H9 (cell line): ENCODE results near the gene OR14A2. TPM values are rescaled to one million over a fixed set of nuclear protein-coding genes. Genes with fewer than 3 reads are reported as not detected.

Source experiments
- DNase-seq: peaks from one replicate; pipeline ENCODE4 v3.0.0-alpha.2; 2017
- H2AFZ ChIP-seq: one replicate; pipeline ENCODE4 v1.6.1; 2013; ENCODE audit warnings: mild to moderate bottlenecking, low read length, control low read depth, moderate library complexity
- H2AK5ac ChIP-seq: 2 replicates; pipeline ENCODE4 v1.6.1; 2013; ENCODE audit warnings: low read length, control low read depth, mixed read lengths; ENCODE audit not compliant: insufficient read length
- H2BK120ac ChIP-seq: one replicate; pipeline ENCODE4 v1.6.1; 2013; ENCODE audit warnings: low read depth, mild to moderate bottlenecking, low read length, control low read depth, inconsistent platforms; ENCODE audit not compliant: poor library complexity, severe bottlenecking
- H2BK12ac ChIP-seq: 2 replicates; pipeline ENCODE4 v1.6.1; 2013; ENCODE audit warnings: low read length, control low read depth, mixed read lengths, low read depth; ENCODE audit not compliant: insufficient read length
- H2BK15ac ChIP-seq: 2 replicates; pipeline ENCODE4 v1.6.1; 2013; ENCODE audit warnings: low read depth, low read length, control low read depth
- H2BK20ac ChIP-seq: one replicate; pipeline ENCODE4 v1.6.1; 2013; ENCODE audit warnings: low read depth, mild to moderate bottlenecking, low read length, control low read depth, inconsistent platforms; ENCODE audit not compliant: poor library complexity, severe bottlenecking
- H2BK5ac ChIP-seq: 2 replicates; pipeline ENCODE4 v1.6.1; 2013; ENCODE audit warnings: low read length, control low read depth, mixed read lengths; ENCODE audit not compliant: insufficient read length
- H3K14ac ChIP-seq: 2 replicates; pipeline ENCODE4 v1.6.1; 2013; ENCODE audit warnings: low read length, control low read depth; ENCODE audit not compliant: insufficient read depth
- H3K18ac ChIP-seq: 2 replicates; pipeline ENCODE4 v1.6.1; 2013; ENCODE audit warnings: low read depth, mild to moderate bottlenecking, mixed read lengths, low read length, control low read depth; ENCODE audit not compliant: insufficient read length
- H3K23ac ChIP-seq: 2 replicates; pipeline ENCODE4 v1.6.1; 2013; ENCODE audit warnings: low read length, control low read depth, mixed read lengths, low read depth; ENCODE audit not compliant: insufficient read length
- H3K23me2 ChIP-seq: 2 replicates; pipeline ENCODE4 v1.6.1; 2013; ENCODE audit warnings: low read depth, mild to moderate bottlenecking, mixed read lengths, low read length, control low read depth; ENCODE audit not compliant: insufficient read length, poor library complexity, severe bottlenecking
- H3K27ac ChIP-seq: 2 replicates; pipeline ENCODE4 v1.5.1; 2013; ENCODE audit warnings: low read length, control low read depth, mixed read lengths, low read depth; ENCODE audit not compliant: insufficient read length
- H3K27me3 ChIP-seq: 2 replicates; pipeline ENCODE4 v1.6.1; 2013; ENCODE audit warnings: low read length, control low read depth, inconsistent platforms; ENCODE audit not compliant: insufficient read depth
- H3K4ac ChIP-seq: 2 replicates; pipeline ENCODE4 v1.6.1; 2013; ENCODE audit warnings: low read depth, mild to moderate bottlenecking, control low read depth, inconsistent platforms, low read length, moderate library complexity
- H3K4me1 ChIP-seq: 2 replicates; pipeline ENCODE4 v1.6.1; 2013; ENCODE audit warnings: low read length, control low read depth, inconsistent platforms; ENCODE audit not compliant: insufficient read depth
- H3K4me2 ChIP-seq: 2 replicates; pipeline ENCODE4 v1.6.1; 2013; ENCODE audit warnings: low read length, control low read depth, mixed read lengths; ENCODE audit not compliant: insufficient read length, insufficient read depth
- H3K56ac ChIP-seq: 2 replicates; pipeline ENCODE4 v1.6.1; 2013; ENCODE audit warnings: low read depth, mild to moderate bottlenecking, mixed read lengths, low read length, control low read depth; ENCODE audit not compliant: insufficient read length
- H3K79me1 ChIP-seq: 2 replicates; pipeline ENCODE4 v1.6.1; 2013; ENCODE audit warnings: low read depth, mild to moderate bottlenecking, moderate library complexity, low read length, control low read depth, inconsistent platforms; ENCODE audit not compliant: insufficient read depth, poor library complexity, severe bottlenecking
- H3K79me2 ChIP-seq: 2 replicates; pipeline ENCODE4 v1.6.1; 2013; ENCODE audit warnings: low read length, control low read depth, inconsistent platforms; ENCODE audit not compliant: insufficient read depth
- H3K9ac ChIP-seq: 2 replicates; pipeline ENCODE4 v1.6.1; 2013; ENCODE audit warnings: low read length, control low read depth, mixed read lengths; ENCODE audit not compliant: insufficient read length; ENCODE audit errors: extremely low read depth
- H3K9me3 ChIP-seq: one replicate; pipeline ENCODE4 v1.6.1; 2013; ENCODE audit warnings: low read depth, low read length, inconsistent platforms; ENCODE audit not compliant: control insufficient read depth
- H3T11ph ChIP-seq: one replicate; pipeline ENCODE4 v1.6.1; 2013; ENCODE audit warnings: mild to moderate bottlenecking, low read length, control low read depth, inconsistent platforms
- H4K20me1 ChIP-seq: one replicate; pipeline ENCODE4 v1.6.1; 2013; ENCODE audit not compliant: control insufficient read depth, insufficient read length, insufficient read depth
- H4K5ac ChIP-seq: 2 replicates; pipeline ENCODE4 v1.6.1; 2013; ENCODE audit warnings: low read depth, mild to moderate bottlenecking, mixed read lengths, low read length, control low read depth; ENCODE audit not compliant: insufficient read length
- H4K8ac ChIP-seq: replicated peaks from 2 replicates; pipeline ENCODE4 v1.6.1; 2013; ENCODE audit warnings: low read length, control low read depth, mixed read lengths, low read depth; ENCODE audit not compliant: insufficient read length
- H4K91ac ChIP-seq: 2 replicates; pipeline ENCODE4 v1.6.1; 2013; ENCODE audit warnings: low read depth, mild to moderate bottlenecking, moderate library complexity, mixed read lengths, low read length, control low read depth; ENCODE audit not compliant: insufficient read length
- H3K27ac Mint-ChIP-seq, 3 experiments: 2 replicates in 2 of 3; 3 replicates in 1 of 3; pipeline ENCODE4 v1.8.0; 2020 to 2021; ENCODE audit warnings: mixed read lengths in 3 of 3, mild to moderate bottlenecking in 1 of 3, moderate library complexity in 1 of 3
- H3K27me3 Mint-ChIP-seq: 2 replicates; pipeline ENCODE4 v1.8.0; 2021; ENCODE audit warnings: low read depth, mild to moderate bottlenecking, moderate library complexity, mixed read lengths
- H3K36me3 Mint-ChIP-seq, 3 experiments: 2 replicates in 2 of 3; 3 replicates in 1 of 3; pipeline ENCODE4 v1.8.0; 2020 to 2021; ENCODE audit warnings: low read depth in 3 of 3, mixed read lengths in 3 of 3; ENCODE audit not compliant: insufficient read depth in 1 of 3
- H3K4me1 Mint-ChIP-seq, 2 experiments: 2 replicates each; pipeline ENCODE4 v1.8.0; 2020; ENCODE audit warnings: mixed read lengths in 2 of 2
- H3K4me3 Mint-ChIP-seq, 2 experiments: 2 replicates in 1 of 2; 3 replicates in 1 of 2; pipeline ENCODE4 v1.8.0; 2020 to 2021; ENCODE audit warnings: mild to moderate bottlenecking in 2 of 2, mixed read lengths in 2 of 2, moderate library complexity in 1 of 2
- H3K9me3 Mint-ChIP-seq, 2 experiments: 2 replicates in 1 of 2; 3 replicates in 1 of 2; pipeline ENCODE4 v1.8.0; 2020; ENCODE audit warnings: mild to moderate bottlenecking in 2 of 2, mixed read lengths in 2 of 2, moderate library complexity in 1 of 2
- WGBS: extraction: QIAGEN DNeasy Blood & Tissue Kit; methylation state at CpG from one replicate; pipeline ENCODE4 v1.1.7; 2013; ENCODE audit warnings: missing lambda C conversion rate, low lambda C conversion rate, mixed read lengths; ENCODE audit not compliant: insufficient read length; ENCODE audit errors: extremely low coverage; 5-methylcytosine and 5-hydroxymethylcytosine counted together
- total RNA-seq: library from RNA; stranded (reverse); gene quantifications from 2 replicates; pipeline ENCODE4 v1.2.1, GENCODE V29; 2021
- TF ChIP-seq, protein P1 (sequence below): fragments of 200-600 bp; sonication (generic); conservative IDR thresholded peaks from 3 replicates; pipeline ENCODE4 v1.8.0; 2021; ENCODE audit warnings: antibody characterized with exemption, mild to moderate bottlenecking

The OR14A2 gene
- total RNA-seq, 1 experiment from 2014 or later: not detected

DNA sequence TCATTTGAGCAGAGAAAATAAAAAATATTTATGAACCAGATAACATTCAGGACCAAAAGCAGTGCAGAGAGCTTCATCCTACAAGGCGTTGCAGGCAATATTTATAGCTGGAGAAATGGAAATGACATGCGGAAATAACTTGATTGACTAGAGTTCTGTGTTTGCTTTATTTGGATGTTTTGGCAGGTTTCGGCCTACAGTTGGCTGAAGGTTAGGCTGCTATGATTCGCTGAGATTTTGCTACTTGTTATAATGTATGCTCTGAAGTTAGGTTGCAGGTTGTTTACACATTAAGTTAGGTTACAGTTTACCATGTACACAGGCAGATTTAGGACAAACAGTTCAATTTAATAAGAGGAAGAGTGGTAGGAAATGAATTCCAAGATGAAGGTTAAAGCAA lies 67.8 kb downstream of the OR14A2 start:
- Mint-ChIP-seq H3K9me3 (no peaks in the 10 kb centered on the region; a peak in 2 of 5 replicates), H3K4me1 (no peaks in the 10 kb centered on the region), H3K27ac (no peak overlapping the region; a peak in 1 of 7 replicates), H3K36me3 (no peaks in the 10 kb centered on the region), H3K27me3 (no peaks in the 10 kb centered on the region; the same call in 1 of the 2 replicates), H3K4me3 (no peak overlapping the region)
- Histone ChIP-seq H2BK5ac (no peak overlapping the region), H2BK12ac (no peak overlapping the region), H4K8ac (no peak overlapping the region), H4K5ac (no peak overlapping the region), H2BK15ac (no peak overlapping the region), H4K20me1 (no peaks in the 10 kb centered on the region), H4K91ac (no peak overlapping the region), H3K4ac (no peak overlapping the region), H3K4me1 (no peaks in the 10 kb centered on the region), H3K14ac (no peak overlapping the region), H3K79me1 (no peaks in the 10 kb centered on the region), H3K23ac (no peak overlapping the region), H3K79me2 (no peaks in the 10 kb centered on the region), H3K56ac (no peak overlapping the region), H3T11ph (no peak overlapping the region), H2BK20ac (no peak overlapping the region), H2BK120ac (no peak overlapping the region), H3K9me3 (no peaks in the 10 kb centered on the region), H3K27me3 (no peaks in the 10 kb centered on the region), H2AK5ac (no peak overlapping the region), H2AFZ (no peak overlapping the region), H3K4me2 (no peak overlapping the region), H3K27ac (no peak overlapping the region), H3K18ac (no peak overlapping the region), H3K23me2 (no peaks in the 10 kb centered on the region), H3K9ac (no peak overlapping the region)
- WGBS: no CpG with 5 or more reads among the region's 4 CpGs
- no peak for DNase-seq
- TF ChIP-seq, protein P1, sequence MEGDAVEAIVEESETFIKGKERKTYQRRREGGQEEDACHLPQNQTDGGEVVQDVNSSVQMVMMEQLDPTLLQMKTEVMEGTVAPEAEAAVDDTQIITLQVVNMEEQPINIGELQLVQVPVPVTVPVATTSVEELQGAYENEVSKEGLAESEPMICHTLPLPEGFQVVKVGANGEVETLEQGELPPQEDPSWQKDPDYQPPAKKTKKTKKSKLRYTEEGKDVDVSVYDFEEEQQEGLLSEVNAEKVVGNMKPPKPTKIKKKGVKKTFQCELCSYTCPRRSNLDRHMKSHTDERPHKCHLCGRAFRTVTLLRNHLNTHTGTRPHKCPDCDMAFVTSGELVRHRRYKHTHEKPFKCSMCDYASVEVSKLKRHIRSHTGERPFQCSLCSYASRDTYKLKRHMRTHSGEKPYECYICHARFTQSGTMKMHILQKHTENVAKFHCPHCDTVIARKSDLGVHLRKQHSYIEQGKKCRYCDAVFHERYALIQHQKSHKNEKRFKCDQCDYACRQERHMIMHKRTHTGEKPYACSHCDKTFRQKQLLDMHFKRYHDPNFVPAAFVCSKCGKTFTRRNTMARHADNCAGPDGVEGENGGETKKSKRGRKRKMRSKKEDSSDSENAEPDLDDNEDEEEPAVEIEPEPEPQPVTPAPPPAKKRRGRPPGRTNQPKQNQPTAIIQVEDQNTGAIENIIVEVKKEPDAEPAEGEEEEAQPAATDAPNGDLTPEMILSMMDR: no peak
